K562 (cell line): ENCODE measurements around the gene TRA2B. TPM values are rescaled to one million over a fixed set of nuclear protein-coding genes. Genes with fewer than 3 reads are reported as not detected.

ENCODE experiments used
- ATAC-seq: fragments of 200-7000 bp; cut with Tn5 transposase; 3 replicates; pipeline ENCODE4 v1.9.1; 2020; ENCODE audit warnings: moderate library complexity
- BruUV-seq: library from RNA; stranded (reverse); fragments of 400-500 nt; replicated peaks from 2 replicates; lab custom pipeline; 2021; lab: Mats Ljungman, UMichigan
- CTCF ChIA-PET: fragments of 300-600 bp; formaldehyde crosslinking; extraction: SDS; loops from one replicate; lab custom pipeline; 2021; ENCODE audit warnings: low intra/inter-chr PET ratio; lab: Yijun Ruan, JAX
- POLR2A ChIA-PET: fragments of 300-600, 350-650 bp; sonication (Branson Sonifier 250); formaldehyde crosslinking; extraction: SDS; loops from one replicate; lab custom pipeline; 2021; ENCODE audit warnings: antibody characterized with exemption, inconsistent platforms; lab: Yijun Ruan, JAX
- DNase-seq, 4 experiments: peaks; one replicate each; pipeline versions ENCODE4 v3.0.0 to v3.0.0-alpha.2; 2011 to 2018; ENCODE audit warnings: low spot score in 3 of 4, mixed read lengths in 3 of 4; ENCODE audit errors: extremely low read depth in 1 of 4
- FAIRE-seq: peaks from 2 replicates; lab custom pipeline; 2011; peaks lifted over from hg19 to GRCh38; lab: Jason Lieb, UNC
- H2AFZ ChIP-seq: 2 replicates; pipeline ENCODE4 v1.6.0; 2011; ENCODE audit warnings: low read depth, low read length, control low read depth, inconsistent platforms
- H3K27ac ChIP-seq: fragments of 200-600 bp; 3 replicates; pipeline ENCODE4 v1.8.0; 2011; ENCODE audit warnings: low read depth, mild to moderate bottlenecking, control low read depth, inconsistent platforms, low read length, moderate library complexity, mixed read lengths; ENCODE audit errors: extremely low read depth
- H3K27me3 ChIP-seq, 2 experiments: fragments of 300-600 bp in 1 of 2; 2 replicates in 1 of 2; 3 replicates in 1 of 2; pipeline versions ENCODE4 v1.6.0 to v1.8.0; 2011; ENCODE audit warnings: inconsistent platforms in 2 of 2, low read length in 2 of 2, mild to moderate bottlenecking in 1 of 2, mixed read lengths in 1 of 2, moderate library complexity in 1 of 2; ENCODE audit not compliant: control insufficient read depth in 2 of 2, insufficient read depth in 2 of 2
- H3K36me3 ChIP-seq: fragments of 300-600 bp; 3 replicates; pipeline ENCODE4 v1.8.0; 2011; ENCODE audit warnings: mild to moderate bottlenecking, low read length, inconsistent platforms; ENCODE audit not compliant: control insufficient read depth, insufficient read depth
- H3K4me1 ChIP-seq, 2 experiments: fragments of 200-600 bp in 1 of 2; replicated peaks in 1 of 2; 2 replicates in 1 of 2; 3 replicates in 1 of 2; pipeline versions ENCODE4 v1.5.1 to v1.8.0; 2011; ENCODE audit warnings: inconsistent platforms in 2 of 2, low read length in 2 of 2, mild to moderate bottlenecking in 1 of 2, mixed read lengths in 1 of 2, moderate library complexity in 1 of 2; ENCODE audit not compliant: control insufficient read depth in 2 of 2, insufficient read depth in 2 of 2
- H3K4me2 ChIP-seq: 2 replicates; pipeline ENCODE4 v1.6.1; 2011; ENCODE audit warnings: low read length, control low read depth, inconsistent platforms, mixed read lengths; ENCODE audit not compliant: insufficient read depth
- H3K4me3 ChIP-seq: fragments of 200-600 bp; sonication (generic), shearing (Covaris generic); 2 replicates; pipeline ENCODE4 v1.5.1; 2016; ENCODE audit warnings: control low read depth, inconsistent platforms
- H3K79me2 ChIP-seq: fragments of 200-600 bp; 3 replicates; pipeline ENCODE4 v1.8.0; 2011; ENCODE audit warnings: low read length, inconsistent platforms; ENCODE audit not compliant: control insufficient read depth, insufficient read depth
- H3K9ac ChIP-seq, 2 experiments: 2 replicates each; pipeline versions ENCODE4 v1.6.0 to v1.6.1; 2011; ENCODE audit warnings: low read depth in 2 of 2, low read length in 2 of 2, control low read depth in 1 of 2, inconsistent platforms in 1 of 2, mild to moderate bottlenecking in 1 of 2, mixed read lengths in 1 of 2; ENCODE audit not compliant: insufficient read depth in 1 of 2
- H3K9me1 ChIP-seq: one replicate; pipeline ENCODE4 v1.6.0; 2011; ENCODE audit warnings: inconsistent platforms, mild to moderate bottlenecking, low read length, moderate library complexity; ENCODE audit not compliant: control insufficient read depth, insufficient read depth
- H3K9me3 ChIP-seq: replicated peaks from 2 replicates; pipeline ENCODE4 v1.5.1; 2011; ENCODE audit warnings: low read depth, low read length, inconsistent platforms; ENCODE audit not compliant: control insufficient read depth, insufficient read depth
- H4K20me1 ChIP-seq: replicated peaks from 2 replicates; pipeline ENCODE4 v1.6.1; 2011; ENCODE audit warnings: low read length, inconsistent platforms, mixed read lengths; ENCODE audit not compliant: control insufficient read depth, insufficient read depth
- MEF2A ChIP-seq: IDR thresholded peaks from 2 replicates; pipeline ENCODE4 v1.6.1; 2011; ENCODE audit warnings: low read depth, mild to moderate bottlenecking, low read length, moderate library complexity; ENCODE audit not compliant: control insufficient read depth
- NRF1 ChIP-seq, 2 experiments: fragments of 450-650 bp; IDR thresholded peaks in 1 of 2; conservative IDR thresholded peaks in 1 of 2; 2 replicates each; pipeline ENCODE4 v1.6.1; 2014; ENCODE audit warnings: mild to moderate bottlenecking in 2 of 2
- WGBS: fragments of 100-300 bp; shearing (Covaris generic); methylation state at CpG from one replicate; pipeline ENCODE4 v1.1.6; 2016; ENCODE audit warnings: low coverage, mixed read lengths; ENCODE audit not compliant: insufficient coverage; ENCODE audit errors: missing lambda C conversion rate; 5-methylcytosine and 5-hydroxymethylcytosine counted together
- in situ Hi-C: fragments of 300-500 bp; cut with MboI; formaldehyde crosslinking; loops from 4 replicates; pipeline ENCODE4 v1.15.0; 2018; ENCODE audit warnings: inconsistent platforms, mixed read lengths
- intact Hi-C: fragments of 100-400 bp; cut with micrococcal nuclease; formaldehyde crosslinking; loops from 2 replicates; pipeline ENCODE4 v1.14.2; 2022
- polyA plus RNA-seq, 8 experiments: library from polyadenylated mRNA; depleted of rRNA in 4 of 8; stranded (reverse) in 5 of 8; unstranded in 3 of 8; fragments of >200 nt; fragmentation: Nextera tagmentation in 2 of 8; fragmentation: Illumina TruSeq in 1 of 8; extraction: Ambion mirVana in 2 of 8; extraction: Trizol in 1 of 8; gene quantifications; 2 replicates each; pipeline versions ENCODE4 v1.2.1 to v1.2.3, GENCODE V29; 2011 to 2014; ENCODE audit warnings: inconsistent platforms in 1 of 8, missing spikeins in 1 of 8
- total RNA-seq, 7 experiments: library from RNA; depleted of rRNA in 6 of 7; stranded (reverse); fragments of >200 nt in 6 of 7; fragmentation: Illumina TruSeq in 2 of 7; extraction: Trizol in 2 of 7; gene quantifications; 2 replicates each; pipeline versions ENCODE4 v1.2.1 to v1.2.3, GENCODE V29; 2011 to 2021; ENCODE audit warnings: low replicate concordance in 1 of 7
- TF ChIP-seq, protein P1 (sequence below): fragments of 450-650 bp; IDR thresholded peaks from 2 replicates; pipeline ENCODE4 v1.6.1; 2016; ENCODE audit warnings: mild to moderate bottlenecking, moderate library complexity

Gene TRA2B
- total and polyA plus RNA-seq, 9 of the 15 experiments (the other 6 are each of a cell fraction or from before 2014, with no cell fraction given) = 105 to 411 (median 278) TPM

GRCh38 chr3:185986198-185986777, 48.5 kb upstream of the TRA2B start:
- peak; percentile 70 for FAIRE-seq
- DNase-seq = peak in 2 of 4 experiments; percentile 51 to 55
- Histone ChIP-seq H2AFZ (peak overlapping the region; percentile 23), H3K27ac (no peak overlapping the region), H3K9ac (peak overlapping the region in 1 of 2 experiments; percentile 65; a peak in 2 of 4 replicates), H3K79me2 (no peaks in the 10 kb centered on the region), H3K4me1 (peaks cover 0 to 4% of the 10 kb centered on the region in 2 experiments; a peak in 2 of 5 replicates), H4K20me1 (0 out of 2 replicates have a peak, but pooled peaks cover 5% of the 10 kb centered on the region), H3K4me3 (no peak overlapping the region), H3K36me3 (no peaks in the 10 kb centered on the region), H3K9me3 (no peaks in the 10 kb centered on the region), H3K4me2 (peak overlapping the region; percentile 13), H3K9me1 (no peaks in the 10 kb centered on the region), H3K27me3 (peaks cover 7 to 13% of the 10 kb centered on the region in 2 experiments; a peak in 3 of 5 replicates)
- no TSS peak for BruUV-seq
- peak; percentile 81 for ATAC-seq
- 21% methylated on average over 19 of the region's 23 CpGs for WGBS
- POLR2A ChIA-PET = interaction anchor here (0.5 kb wide), 1 partner anchor 10 kb away, joined by 3 read pairs; no protein-coding TSS in a partner anchor
- in situ Hi-C loops = no loop called here
- CTCF ChIA-PET = interaction anchor here (0.7 kb wide), 1 partner anchor 147 kb away, joined by 3 read pairs; no protein-coding TSS in a partner anchor
- intact Hi-C loops = loop anchor here (10.0 kb wide), 1 partner anchor 839 kb away; no protein-coding TSS in a partner anchor
- TF ChIP-seq, protein P1, sequence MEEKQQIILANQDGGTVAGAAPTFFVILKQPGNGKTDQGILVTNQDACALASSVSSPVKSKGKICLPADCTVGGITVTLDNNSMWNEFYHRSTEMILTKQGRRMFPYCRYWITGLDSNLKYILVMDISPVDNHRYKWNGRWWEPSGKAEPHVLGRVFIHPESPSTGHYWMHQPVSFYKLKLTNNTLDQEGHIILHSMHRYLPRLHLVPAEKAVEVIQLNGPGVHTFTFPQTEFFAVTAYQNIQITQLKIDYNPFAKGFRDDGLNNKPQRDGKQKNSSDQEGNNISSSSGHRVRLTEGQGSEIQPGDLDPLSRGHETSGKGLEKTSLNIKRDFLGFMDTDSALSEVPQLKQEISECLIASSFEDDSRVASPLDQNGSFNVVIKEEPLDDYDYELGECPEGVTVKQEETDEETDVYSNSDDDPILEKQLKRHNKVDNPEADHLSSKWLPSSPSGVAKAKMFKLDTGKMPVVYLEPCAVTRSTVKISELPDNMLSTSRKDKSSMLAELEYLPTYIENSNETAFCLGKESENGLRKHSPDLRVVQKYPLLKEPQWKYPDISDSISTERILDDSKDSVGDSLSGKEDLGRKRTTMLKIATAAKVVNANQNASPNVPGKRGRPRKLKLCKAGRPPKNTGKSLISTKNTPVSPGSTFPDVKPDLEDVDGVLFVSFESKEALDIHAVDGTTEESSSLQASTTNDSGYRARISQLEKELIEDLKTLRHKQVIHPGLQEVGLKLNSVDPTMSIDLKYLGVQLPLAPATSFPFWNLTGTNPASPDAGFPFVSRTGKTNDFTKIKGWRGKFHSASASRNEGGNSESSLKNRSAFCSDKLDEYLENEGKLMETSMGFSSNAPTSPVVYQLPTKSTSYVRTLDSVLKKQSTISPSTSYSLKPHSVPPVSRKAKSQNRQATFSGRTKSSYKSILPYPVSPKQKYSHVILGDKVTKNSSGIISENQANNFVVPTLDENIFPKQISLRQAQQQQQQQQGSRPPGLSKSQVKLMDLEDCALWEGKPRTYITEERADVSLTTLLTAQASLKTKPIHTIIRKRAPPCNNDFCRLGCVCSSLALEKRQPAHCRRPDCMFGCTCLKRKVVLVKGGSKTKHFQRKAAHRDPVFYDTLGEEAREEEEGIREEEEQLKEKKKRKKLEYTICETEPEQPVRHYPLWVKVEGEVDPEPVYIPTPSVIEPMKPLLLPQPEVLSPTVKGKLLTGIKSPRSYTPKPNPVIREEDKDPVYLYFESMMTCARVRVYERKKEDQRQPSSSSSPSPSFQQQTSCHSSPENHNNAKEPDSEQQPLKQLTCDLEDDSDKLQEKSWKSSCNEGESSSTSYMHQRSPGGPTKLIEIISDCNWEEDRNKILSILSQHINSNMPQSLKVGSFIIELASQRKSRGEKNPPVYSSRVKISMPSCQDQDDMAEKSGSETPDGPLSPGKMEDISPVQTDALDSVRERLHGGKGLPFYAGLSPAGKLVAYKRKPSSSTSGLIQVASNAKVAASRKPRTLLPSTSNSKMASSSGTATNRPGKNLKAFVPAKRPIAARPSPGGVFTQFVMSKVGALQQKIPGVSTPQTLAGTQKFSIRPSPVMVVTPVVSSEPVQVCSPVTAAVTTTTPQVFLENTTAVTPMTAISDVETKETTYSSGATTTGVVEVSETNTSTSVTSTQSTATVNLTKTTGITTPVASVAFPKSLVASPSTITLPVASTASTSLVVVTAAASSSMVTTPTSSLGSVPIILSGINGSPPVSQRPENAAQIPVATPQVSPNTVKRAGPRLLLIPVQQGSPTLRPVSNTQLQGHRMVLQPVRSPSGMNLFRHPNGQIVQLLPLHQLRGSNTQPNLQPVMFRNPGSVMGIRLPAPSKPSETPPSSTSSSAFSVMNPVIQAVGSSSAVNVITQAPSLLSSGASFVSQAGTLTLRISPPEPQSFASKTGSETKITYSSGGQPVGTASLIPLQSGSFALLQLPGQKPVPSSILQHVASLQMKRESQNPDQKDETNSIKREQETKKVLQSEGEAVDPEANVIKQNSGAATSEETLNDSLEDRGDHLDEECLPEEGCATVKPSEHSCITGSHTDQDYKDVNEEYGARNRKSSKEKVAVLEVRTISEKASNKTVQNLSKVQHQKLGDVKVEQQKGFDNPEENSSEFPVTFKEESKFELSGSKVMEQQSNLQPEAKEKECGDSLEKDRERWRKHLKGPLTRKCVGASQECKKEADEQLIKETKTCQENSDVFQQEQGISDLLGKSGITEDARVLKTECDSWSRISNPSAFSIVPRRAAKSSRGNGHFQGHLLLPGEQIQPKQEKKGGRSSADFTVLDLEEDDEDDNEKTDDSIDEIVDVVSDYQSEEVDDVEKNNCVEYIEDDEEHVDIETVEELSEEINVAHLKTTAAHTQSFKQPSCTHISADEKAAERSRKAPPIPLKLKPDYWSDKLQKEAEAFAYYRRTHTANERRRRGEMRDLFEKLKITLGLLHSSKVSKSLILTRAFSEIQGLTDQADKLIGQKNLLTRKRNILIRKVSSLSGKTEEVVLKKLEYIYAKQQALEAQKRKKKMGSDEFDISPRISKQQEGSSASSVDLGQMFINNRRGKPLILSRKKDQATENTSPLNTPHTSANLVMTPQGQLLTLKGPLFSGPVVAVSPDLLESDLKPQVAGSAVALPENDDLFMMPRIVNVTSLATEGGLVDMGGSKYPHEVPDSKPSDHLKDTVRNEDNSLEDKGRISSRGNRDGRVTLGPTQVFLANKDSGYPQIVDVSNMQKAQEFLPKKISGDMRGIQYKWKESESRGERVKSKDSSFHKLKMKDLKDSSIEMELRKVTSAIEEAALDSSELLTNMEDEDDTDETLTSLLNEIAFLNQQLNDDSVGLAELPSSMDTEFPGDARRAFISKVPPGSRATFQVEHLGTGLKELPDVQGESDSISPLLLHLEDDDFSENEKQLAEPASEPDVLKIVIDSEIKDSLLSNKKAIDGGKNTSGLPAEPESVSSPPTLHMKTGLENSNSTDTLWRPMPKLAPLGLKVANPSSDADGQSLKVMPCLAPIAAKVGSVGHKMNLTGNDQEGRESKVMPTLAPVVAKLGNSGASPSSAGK = 0 out of 2 replicates have a peak, but pooled peaks have one; percentile 19
- TF ChIP-seq NRF1 (conservative IDR thresholded peaks at IDR 0.05 in 1 of 2, IDR thresholded peaks at IDR 0.05 in 1 of 2) (peak; percentile 62 to 74), MEF2A (no peak)
